Stimulated activated CD4-positive, alpha-beta T cell treated with anti-CD3 and anti-CD28 coated beads, Interleukin-12 subunit alpha, Interleukin-12 subunit beta, amount 100 ng/mL, for 24 hours (primary cell): ENCODE data around the gene LST1.
A peak's percentile ranks its signal among the peaks of the same experiment; 100 is the strongest.

Experiments used
- DNase-seq, 2 experiments: peaks; one replicate each; pipeline ENCODE4 v3.0.0-alpha.2; 2020; ENCODE audit warnings: low read depth in 2 of 2

LST1 gene

GRCh38 chr6:31619805-31620585 is 33.9 kb downstream of the LST1 start:
- DNase-seq, result peak; percentile 92 to 95

- DNase-seq, result peak in 1 of 2 experiments; percentile 96
These were observed 34.7 kb downstream of the LST1 start, which contains the start of gene PRRC2A for GRCh38 chr6:31620586-31621319. TSS of gene PRRC2A (plus strand) at chr6:31620715. CDS start at chr6:31622790, 2,075 bp downstream.

- DNase-seq, result no peak
These were observed 35.4 kb downstream of the LST1 start for GRCh38 chr6:31621320-31621939.

- DNase-seq, result no peak
These were observed 35.9 kb downstream of the LST1 start for GRCh38 chr6:31621991-31622390.

- no peak for DNase-seq
These were observed 36.6 kb downstream of the LST1 start for GRCh38 chr6:31622684-31623091.

GRCh38 chr6:31624070-31624469 is 38.0 kb downstream of the LST1 start:
- DNase-seq, result no peak

- DNase-seq, result no peak
These were observed 40.9 kb downstream of the LST1 start for GRCh38 chr6:31626952-31627351.

GRCh38 chr6:31627690-31628287 is 41.7 kb downstream of the LST1 start:
- no peak for DNase-seq

GRCh38 chr6:31629014-31629413 is 42.9 kb downstream of the LST1 start:
- DNase-seq, result no peak

- no peak for DNase-seq
These were observed 44.3 kb downstream of the LST1 start for GRCh38 chr6:31630177-31630934.

- DNase-seq, result no peak
These were observed 45.1 kb downstream of the LST1 start for GRCh38 chr6:31631209-31631608.

GRCh38 chr6:31631681-31632278 is 45.7 kb downstream of the LST1 start:
- DNase-seq, result no peak

GRCh38 chr6:31632279-31632946 is 46.3 kb downstream of the LST1 start:
- no peak for DNase-seq

- DNase-seq, result no peak
These were observed 47.4 kb downstream of the LST1 start for GRCh38 chr6:31633447-31633846.

GRCh38 chr6:31634131-31634530 is 48.1 kb downstream of the LST1 start:
- DNase-seq, result no peak

- no peak for DNase-seq
These were observed 49.0 kb downstream of the LST1 start for GRCh38 chr6:31634969-31635575.

- no peak for DNase-seq
These were observed 50.9 kb downstream of the LST1 start for GRCh38 chr6:31636698-31637596.
